Measurements from ENCODE around the gene OR7C1.

DNA sequence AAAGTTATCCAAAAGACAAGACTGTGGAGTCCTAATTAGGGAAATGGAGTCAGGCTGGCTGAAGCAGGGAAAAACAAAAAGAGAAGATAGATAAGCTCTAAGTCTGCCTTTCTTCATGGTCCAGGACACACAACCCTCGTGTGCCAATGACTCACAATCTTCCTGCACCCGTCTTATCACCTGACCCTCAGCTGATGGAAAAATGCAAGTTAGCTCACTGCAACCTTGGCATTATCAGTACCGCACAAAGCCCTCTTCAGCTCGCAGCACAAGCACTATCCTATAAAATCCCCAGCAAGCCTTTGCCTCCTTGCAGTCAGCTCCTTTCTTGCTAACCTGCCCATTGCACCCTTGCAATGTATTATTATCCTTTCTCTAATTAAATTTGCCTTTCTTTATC lies 4.3 kb downstream of the OR7C1 start:
- TF ChIP-seq, protein P1, sequence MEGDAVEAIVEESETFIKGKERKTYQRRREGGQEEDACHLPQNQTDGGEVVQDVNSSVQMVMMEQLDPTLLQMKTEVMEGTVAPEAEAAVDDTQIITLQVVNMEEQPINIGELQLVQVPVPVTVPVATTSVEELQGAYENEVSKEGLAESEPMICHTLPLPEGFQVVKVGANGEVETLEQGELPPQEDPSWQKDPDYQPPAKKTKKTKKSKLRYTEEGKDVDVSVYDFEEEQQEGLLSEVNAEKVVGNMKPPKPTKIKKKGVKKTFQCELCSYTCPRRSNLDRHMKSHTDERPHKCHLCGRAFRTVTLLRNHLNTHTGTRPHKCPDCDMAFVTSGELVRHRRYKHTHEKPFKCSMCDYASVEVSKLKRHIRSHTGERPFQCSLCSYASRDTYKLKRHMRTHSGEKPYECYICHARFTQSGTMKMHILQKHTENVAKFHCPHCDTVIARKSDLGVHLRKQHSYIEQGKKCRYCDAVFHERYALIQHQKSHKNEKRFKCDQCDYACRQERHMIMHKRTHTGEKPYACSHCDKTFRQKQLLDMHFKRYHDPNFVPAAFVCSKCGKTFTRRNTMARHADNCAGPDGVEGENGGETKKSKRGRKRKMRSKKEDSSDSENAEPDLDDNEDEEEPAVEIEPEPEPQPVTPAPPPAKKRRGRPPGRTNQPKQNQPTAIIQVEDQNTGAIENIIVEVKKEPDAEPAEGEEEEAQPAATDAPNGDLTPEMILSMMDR (IDR thresholded peaks at IDR 0.05 in 2 of 3, conservative IDR thresholded peaks at IDR 0.05 in 1 of 3; ENCODE audit: control insufficient read depth in 2 of 3, extremely low read depth in 1 of 3, insufficient read depth in 1 of 3, low read depth in 3 of 3, low read length in 3 of 3), result no peak
- TF ChIP-seq FOXM1 (IDR thresholded peaks at IDR 0.05; ENCODE audit: low read depth, low read length), result no peak
- no peak for TF ChIP-seq POLR2AphosphoS5 (IDR thresholded peaks at IDR 0.05; ENCODE audit: low read length)
- TF ChIP-seq NFYB (IDR thresholded peaks at IDR 0.05; ENCODE audit: insufficient read depth, low read depth, low read length), result no peak
- no peak for TF ChIP-seq YY1 (IDR thresholded peaks at IDR 0.05; ENCODE audit: low read depth, low read length)
- no peak for TF ChIP-seq FOS (IDR thresholded peaks at IDR 0.05; ENCODE audit: borderline replicate concordance, extremely low read depth, insufficient read length)
- no peak for TF ChIP-seq TAF1 (IDR thresholded peaks at IDR 0.05; ENCODE audit: borderline replicate concordance, low read depth, low read length)
- TF ChIP-seq POU2F2 (IDR thresholded peaks at IDR 0.05; ENCODE audit: borderline replicate concordance, low read depth, low read length), result no peak
- TF ChIP-seq, protein P2, sequence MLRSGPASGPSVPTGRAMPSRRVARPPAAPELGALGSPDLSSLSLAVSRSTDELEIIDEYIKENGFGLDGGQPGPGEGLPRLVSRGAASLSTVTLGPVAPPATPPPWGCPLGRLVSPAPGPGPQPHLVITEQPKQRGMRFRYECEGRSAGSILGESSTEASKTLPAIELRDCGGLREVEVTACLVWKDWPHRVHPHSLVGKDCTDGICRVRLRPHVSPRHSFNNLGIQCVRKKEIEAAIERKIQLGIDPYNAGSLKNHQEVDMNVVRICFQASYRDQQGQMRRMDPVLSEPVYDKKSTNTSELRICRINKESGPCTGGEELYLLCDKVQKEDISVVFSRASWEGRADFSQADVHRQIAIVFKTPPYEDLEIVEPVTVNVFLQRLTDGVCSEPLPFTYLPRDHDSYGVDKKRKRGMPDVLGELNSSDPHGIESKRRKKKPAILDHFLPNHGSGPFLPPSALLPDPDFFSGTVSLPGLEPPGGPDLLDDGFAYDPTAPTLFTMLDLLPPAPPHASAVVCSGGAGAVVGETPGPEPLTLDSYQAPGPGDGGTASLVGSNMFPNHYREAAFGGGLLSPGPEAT (IDR thresholded peaks at IDR 0.05; ENCODE audit: low read depth), result no peak
- TF ChIP-seq MXI1 (IDR thresholded peaks at IDR 0.05; ENCODE audit: low read depth, low read length), result no peak
- no peak for TF ChIP-seq EZH2 (IDR thresholded peaks at IDR 0.05; ENCODE audit: borderline replicate concordance, control insufficient read depth, low read depth, low read length)

Data from GM12878 (cell line).